Activated naive CD4-positive, alpha-beta T cell treated with anti-CD3 and anti-CD28 coated beads, Interleukin-2, amount 10 ng/mL, durations not matched to agents 7 days and 5 days (primary cell): ENCODE measurements around the gene TRAFD1.
A peak's percentile ranks its signal among the peaks of the same experiment; 100 is the strongest.
"Not testable (repeated sequence)": the region's sequence is repeated elsewhere in the genome, so short reads cannot be mapped to it uniquely, and the experiment has no call there.

Experiments used
- CTCF ChIA-PET: fragments of 350-600 bp; sonication (Branson Sonifier 250); formaldehyde crosslinking; loops from one replicate; lab custom pipeline; 2021; ENCODE audit warnings: antibody characterized with exemption; lab: Charles Lee
- DNase-seq: peaks from one replicate; pipeline ENCODE4 v3.0.0-alpha.2; 2020
- H3K27ac Mint-ChIP-seq: one replicate; pipeline ENCODE4 v1.8.0; 2021; ENCODE audit warnings: mild to moderate bottlenecking, moderate library complexity, mixed read lengths
- H3K27me3 Mint-ChIP-seq: one replicate; pipeline ENCODE4 v1.8.0; 2021; ENCODE audit warnings: mild to moderate bottlenecking, mixed read lengths
- H3K36me3 Mint-ChIP-seq: one replicate; pipeline ENCODE4 v1.8.0; 2021; ENCODE audit warnings: mixed read lengths
- H3K4me1 Mint-ChIP-seq: one replicate; pipeline ENCODE4 v1.8.0; 2021; ENCODE audit warnings: mixed read lengths
- H3K4me3 Mint-ChIP-seq: one replicate; pipeline ENCODE4 v1.8.0; 2021; ENCODE audit warnings: mild to moderate bottlenecking, moderate library complexity, mixed read lengths
- H3K9me3 Mint-ChIP-seq: one replicate; pipeline ENCODE4 v1.8.0; 2021; ENCODE audit warnings: mixed read lengths

The TRAFD1 gene, protein sequence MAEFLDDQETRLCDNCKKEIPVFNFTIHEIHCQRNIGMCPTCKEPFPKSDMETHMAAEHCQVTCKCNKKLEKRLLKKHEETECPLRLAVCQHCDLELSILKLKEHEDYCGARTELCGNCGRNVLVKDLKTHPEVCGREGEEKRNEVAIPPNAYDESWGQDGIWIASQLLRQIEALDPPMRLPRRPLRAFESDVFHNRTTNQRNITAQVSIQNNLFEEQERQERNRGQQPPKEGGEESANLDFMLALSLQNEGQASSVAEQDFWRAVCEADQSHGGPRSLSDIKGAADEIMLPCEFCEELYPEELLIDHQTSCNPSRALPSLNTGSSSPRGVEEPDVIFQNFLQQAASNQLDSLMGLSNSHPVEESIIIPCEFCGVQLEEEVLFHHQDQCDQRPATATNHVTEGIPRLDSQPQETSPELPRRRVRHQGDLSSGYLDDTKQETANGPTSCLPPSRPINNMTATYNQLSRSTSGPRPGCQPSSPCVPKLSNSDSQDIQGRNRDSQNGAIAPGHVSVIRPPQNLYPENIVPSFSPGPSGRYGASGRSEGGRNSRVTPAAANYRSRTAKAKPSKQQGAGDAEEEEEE

DNA sequence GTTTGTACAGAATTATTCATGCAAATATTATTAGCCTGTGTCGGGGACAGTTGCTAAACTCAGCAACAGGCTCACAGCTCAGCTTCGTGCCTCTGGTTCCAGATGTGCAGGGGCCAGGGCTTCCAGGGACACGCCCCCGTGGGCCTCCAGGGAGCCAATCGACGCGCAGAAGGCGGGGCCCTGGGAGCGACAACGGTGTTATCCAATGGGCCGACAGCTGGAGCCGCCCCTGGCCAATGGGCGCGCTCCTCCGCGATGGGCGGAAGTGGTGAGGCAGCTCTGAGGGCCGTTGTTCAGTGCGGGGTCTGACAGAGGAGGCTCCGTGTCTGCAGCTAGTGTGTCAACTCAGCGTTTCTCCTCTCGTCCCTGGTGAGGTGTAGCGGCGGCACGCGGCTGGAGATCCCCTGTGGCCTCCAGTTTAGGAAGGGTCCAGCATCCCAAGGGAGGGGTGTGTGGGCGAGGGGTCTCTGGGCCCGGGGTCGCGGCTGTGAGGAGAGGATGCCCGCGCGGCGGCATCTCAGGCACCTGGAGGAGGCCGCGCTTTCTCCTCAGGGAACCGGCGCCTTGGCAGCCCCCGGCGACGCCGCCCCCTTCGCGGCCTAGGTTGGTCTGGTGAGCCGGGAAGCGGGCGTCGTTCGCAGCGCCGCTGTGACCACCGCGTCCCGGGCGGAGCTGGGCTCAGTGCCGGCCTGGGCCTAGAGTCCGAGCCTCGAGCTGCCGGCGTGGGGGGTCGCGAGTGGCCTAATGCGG, at the start of gene TRAFD1:
Gene TRAFD1, plus strand, starts transcription at position 311 of the 750 bp plus-strand sequence. CDS start 4,963 bp downstream, outside the sequence.
- CTCF ChIA-PET, result interaction anchor here (0.6 to 1.8 kb wide), 2 partner anchors 39 to 131 kb away, joined by 3 to 5 read pairs; no protein-coding TSS in a partner anchor
- Mint-ChIP-seq H3K4me3 (peak within 1 kb of the TSS; percentile 81), H3K27me3 (peaks cover 15% of the 10 kb centered on the region), H3K27ac (peak within 1 kb of the TSS; percentile 93), H3K9me3 (no peaks in the 10 kb centered on the region), H3K4me1 (peaks cover 47% of the 10 kb centered on the region), H3K36me3 (peaks cover 14% of the 10 kb centered on the region)
- peak; percentile 99 for DNase-seq

DNA sequence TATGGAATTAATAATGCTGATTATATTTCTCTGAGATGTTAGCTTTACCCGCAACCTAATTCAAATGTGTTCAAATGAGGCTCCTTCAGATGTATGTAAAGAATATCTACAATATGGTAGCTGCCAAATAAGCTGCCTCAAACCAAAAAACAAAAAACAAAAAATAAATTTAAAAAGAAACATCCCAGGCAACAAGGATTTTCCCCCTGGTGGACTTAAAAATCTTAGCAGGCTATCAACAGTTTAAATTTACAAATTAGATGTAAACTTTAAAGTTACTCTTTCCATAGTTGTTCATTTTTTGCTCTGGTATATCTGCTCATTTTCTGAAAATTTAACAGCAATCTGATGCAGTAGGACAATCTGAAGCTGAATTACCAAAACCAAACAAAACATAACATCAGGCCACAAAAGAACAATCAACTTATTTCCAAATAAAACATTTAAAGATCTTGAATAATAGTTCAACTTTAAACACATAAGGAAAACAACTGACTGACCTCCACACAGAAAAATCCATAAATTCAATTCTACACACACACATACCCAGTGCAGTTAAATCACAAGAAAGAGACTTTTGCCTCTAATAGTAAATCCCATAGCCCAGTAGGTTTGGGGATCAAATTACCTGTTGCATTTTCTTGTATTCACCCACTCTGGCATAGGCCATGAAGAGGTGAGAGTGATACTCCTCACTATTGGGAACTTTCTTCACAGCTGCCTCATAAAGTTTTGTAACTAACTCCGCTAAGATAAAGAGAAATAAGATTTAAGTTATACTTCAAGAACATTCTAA, 38.1 kb upstream of the TRAFD1 start:
- no peak for DNase-seq
- peaks cover 16% of the 10 kb centered on the region for H3K4me1 Mint-ChIP-seq
- H3K9me3 Mint-ChIP-seq, result no peaks in the 10 kb centered on the region
- H3K4me3 Mint-ChIP-seq, result no peak overlapping the region
- no peak overlapping the region for H3K27ac Mint-ChIP-seq
- H3K27me3 Mint-ChIP-seq, result no peaks in the 10 kb centered on the region
- H3K36me3 Mint-ChIP-seq, result peaks cover 37% of the 10 kb centered on the region
- CTCF ChIA-PET, result interaction anchor here (0.8 to 1.1 kb wide), 4 partner anchors 12 to 54 kb away, joined by 3 to 5 read pairs (median 4); partner anchors contain the start of gene TRAFD1

DNA sequence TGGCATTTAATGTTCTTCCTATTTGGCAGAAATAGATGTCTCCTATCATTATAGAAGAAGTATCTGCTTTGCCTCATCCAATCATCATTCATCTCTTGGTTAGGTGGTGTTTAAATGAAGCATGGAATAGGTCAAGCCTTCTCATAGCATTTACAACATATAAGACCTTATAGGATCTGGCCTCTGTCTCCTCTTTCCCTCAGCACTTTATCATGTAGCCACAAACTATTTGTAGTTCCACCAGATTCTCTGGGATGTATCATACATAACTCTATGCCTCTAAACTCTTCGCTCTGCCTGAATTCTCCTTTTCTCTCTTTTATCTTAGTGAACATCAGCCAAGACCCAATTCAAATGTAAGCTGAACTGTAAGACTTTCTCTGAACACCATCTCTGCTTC, 37.5 kb upstream of the TRAFD1 start:
- Mint-ChIP-seq H3K27ac (no peak overlapping the region), H3K4me3 (no peak overlapping the region), H3K9me3 (no peaks in the 10 kb centered on the region), H3K4me1 (peaks cover 13% of the 10 kb centered on the region), H3K36me3 (peaks cover 34% of the 10 kb centered on the region), H3K27me3 (no peaks in the 10 kb centered on the region)
- no peak for DNase-seq
- CTCF ChIA-PET, result interaction anchor here (0.8 kb wide), 1 partner anchor 15 kb away, joined by 4 read pairs; no protein-coding TSS in a partner anchor

DNA sequence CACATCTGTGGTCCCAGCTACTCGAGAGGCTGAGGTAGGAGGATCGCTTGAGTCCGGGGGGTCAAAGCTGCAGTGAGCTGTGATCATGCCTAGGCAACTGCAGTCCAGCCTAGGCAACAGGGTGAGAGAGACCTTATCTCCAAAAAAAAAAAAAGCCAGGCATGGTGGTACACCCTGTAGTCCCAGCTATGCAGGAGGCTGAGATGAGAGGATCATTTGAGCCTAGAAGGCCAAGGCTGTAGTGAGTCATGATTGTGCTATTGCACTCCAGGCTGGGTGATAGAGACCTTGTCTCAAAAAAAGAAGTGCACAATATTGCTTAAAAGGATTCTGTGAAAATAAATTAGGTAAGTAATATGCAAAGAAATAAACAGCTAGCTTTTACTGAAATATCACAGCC, 33.8 kb upstream of the TRAFD1 start:
- peaks cover 29% of the 10 kb centered on the region for H3K36me3 Mint-ChIP-seq
- H3K27ac Mint-ChIP-seq, result peak overlapping the region; percentile 47
- H3K4me1 Mint-ChIP-seq, result peaks cover 14% of the 10 kb centered on the region
- H3K27me3 Mint-ChIP-seq, result no peaks in the 10 kb centered on the region
- no peak overlapping the region for H3K4me3 Mint-ChIP-seq
- DNase-seq, result no peak
- no peaks in the 10 kb centered on the region for H3K9me3 Mint-ChIP-seq
- CTCF ChIA-PET, result no interaction called here

DNA sequence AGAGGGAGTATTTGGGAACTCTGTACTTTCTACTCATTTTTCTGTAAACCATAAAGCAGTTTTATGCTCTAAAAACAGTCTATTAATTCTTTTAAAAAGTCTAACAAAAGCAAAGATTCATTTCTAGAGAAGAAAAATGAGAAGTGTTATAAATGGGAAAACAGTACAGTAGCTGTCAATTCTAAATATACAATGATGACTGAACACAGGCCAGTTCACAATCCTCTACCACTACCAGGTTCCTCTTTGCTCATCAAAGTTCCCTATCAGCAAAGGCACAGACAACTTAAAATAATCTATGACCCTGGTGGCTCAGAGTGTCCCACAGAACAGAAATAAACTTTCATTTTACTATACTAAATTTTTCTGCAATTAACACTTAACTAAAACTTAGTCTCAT, 29.3 kb upstream of the TRAFD1 start:
- peaks cover 35% of the 10 kb centered on the region for H3K36me3 Mint-ChIP-seq
- DNase-seq, result no peak
- peak overlapping the region; percentile 12 for H3K27ac Mint-ChIP-seq
- peaks cover 32% of the 10 kb centered on the region for H3K4me1 Mint-ChIP-seq
- no peaks in the 10 kb centered on the region for H3K9me3 Mint-ChIP-seq
- CTCF ChIA-PET, result no interaction called here
- H3K27me3 Mint-ChIP-seq, result no peaks in the 10 kb centered on the region
- no peak overlapping the region for H3K4me3 Mint-ChIP-seq

DNA sequence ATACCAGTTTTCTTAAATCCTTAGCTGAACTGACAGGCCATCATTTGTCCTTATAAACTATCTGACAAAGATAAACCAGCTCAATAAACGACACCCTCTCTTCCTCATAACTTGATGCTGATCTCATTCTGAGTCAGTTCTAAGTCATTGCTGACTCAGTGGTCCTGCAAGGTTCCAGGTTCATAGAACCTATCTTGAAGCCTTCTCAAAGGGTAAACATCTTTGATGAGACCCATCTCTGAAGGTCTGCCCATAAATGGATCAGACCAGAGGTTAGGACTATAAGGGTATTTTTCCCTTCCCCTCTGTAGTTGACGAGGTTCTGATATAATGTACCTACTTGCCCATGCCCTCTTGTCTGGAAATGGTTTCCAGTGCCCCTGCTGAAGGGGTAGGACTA, 28.7 kb upstream of the TRAFD1 start:
- CTCF ChIA-PET, result no interaction called here
- H3K27ac Mint-ChIP-seq, result peak overlapping the region; percentile 65
- no peak overlapping the region for H3K4me3 Mint-ChIP-seq
- no peaks in the 10 kb centered on the region for H3K9me3 Mint-ChIP-seq
- H3K27me3 Mint-ChIP-seq, result no peaks in the 10 kb centered on the region
- peaks cover 33% of the 10 kb centered on the region for H3K4me1 Mint-ChIP-seq
- DNase-seq, result no peak
- H3K36me3 Mint-ChIP-seq, result peaks cover 31% of the 10 kb centered on the region

DNA sequence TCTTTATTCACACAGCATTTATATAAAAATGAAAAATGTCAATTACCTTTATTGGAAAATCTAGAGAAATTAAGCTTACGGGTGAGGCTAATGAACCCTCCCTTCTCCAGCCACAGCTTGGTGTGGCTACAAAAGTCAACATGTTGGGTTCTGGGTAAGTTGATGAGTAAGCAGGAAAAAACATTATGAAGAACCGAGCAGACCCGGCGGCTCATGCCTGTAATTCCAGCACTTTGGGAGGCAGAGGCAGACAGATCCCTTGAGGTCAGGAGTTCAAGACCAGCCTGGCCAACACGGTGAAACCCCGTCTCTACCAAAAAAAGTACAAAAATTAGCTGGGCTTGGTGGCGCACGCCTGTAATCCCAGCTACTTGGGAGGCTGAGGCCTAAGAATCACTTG, 27.7 kb upstream of the TRAFD1 start:
- Mint-ChIP-seq H3K27ac (no peak overlapping the region), H3K4me1 (peaks cover 38% of the 10 kb centered on the region), H3K36me3 (peaks cover 32% of the 10 kb centered on the region), H3K9me3 (no peaks in the 10 kb centered on the region), H3K27me3 (no peaks in the 10 kb centered on the region), H3K4me3 (no peak overlapping the region)
- DNase-seq, result no peak
- CTCF ChIA-PET, result interaction anchor here (0.6 kb wide), 1 partner anchor 30 kb away, joined by 3 read pairs; no protein-coding TSS in a partner anchor

DNA sequence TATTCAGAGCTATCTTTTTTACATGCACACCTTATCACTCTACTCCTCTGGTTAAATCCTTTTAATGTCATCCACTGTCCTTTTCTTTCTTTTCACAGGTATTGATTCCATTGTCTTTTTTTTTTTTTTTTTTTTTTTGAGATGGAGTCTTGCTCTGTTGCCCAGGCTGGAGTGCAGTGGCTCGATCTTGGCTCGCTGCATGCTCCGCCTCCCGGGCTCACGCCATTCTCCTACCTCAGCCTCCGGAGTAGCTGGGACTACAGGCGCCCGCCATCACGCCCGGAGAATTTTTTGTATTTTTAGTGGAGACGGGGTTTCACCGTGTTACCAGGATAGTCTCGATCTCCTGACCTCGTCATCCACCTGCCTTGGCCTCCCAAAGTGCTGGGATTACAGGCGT, 24.9 kb upstream of the TRAFD1 start:
- not testable (repeated sequence) for H3K4me3 Mint-ChIP-seq, H3K27me3 Mint-ChIP-seq, H3K9me3 Mint-ChIP-seq, DNase-seq
- H3K4me1 Mint-ChIP-seq, result peaks cover 52% of the 10 kb centered on the region
- H3K27ac Mint-ChIP-seq, result peak overlapping the region; percentile 76
- CTCF ChIA-PET, result interaction anchor here (1.1 kb wide), 1 partner anchor 80 kb away, joined by 3 read pairs; no protein-coding TSS in a partner anchor
- peaks cover 40% of the 10 kb centered on the region for H3K36me3 Mint-ChIP-seq

DNA sequence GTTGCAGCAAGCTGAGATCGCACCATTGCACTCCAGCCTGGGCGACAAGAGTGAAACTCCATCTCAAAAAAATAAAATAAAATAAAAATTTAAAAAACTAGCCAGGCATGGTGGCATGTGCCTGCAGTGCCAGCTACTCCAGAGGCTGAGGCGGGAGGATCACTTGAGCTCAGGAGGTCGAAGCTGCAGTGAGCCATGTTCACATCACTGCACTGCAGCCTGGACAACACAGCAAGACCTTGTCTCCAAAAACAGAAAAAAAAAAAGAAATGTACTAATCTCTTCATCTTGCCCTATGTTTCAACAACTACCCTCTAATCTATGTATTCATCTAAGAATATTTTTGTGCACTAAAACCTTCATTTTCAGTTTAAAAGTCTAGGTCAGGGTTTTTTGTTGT, 23.2 kb upstream of the TRAFD1 start:
- H3K9me3 Mint-ChIP-seq, result no peaks in the 10 kb centered on the region
- CTCF ChIA-PET, result no interaction called here
- DNase-seq, result no peak
- H3K36me3 Mint-ChIP-seq, result peaks cover 39% of the 10 kb centered on the region
- no peaks in the 10 kb centered on the region for H3K27me3 Mint-ChIP-seq
- no peak overlapping the region for H3K4me3 Mint-ChIP-seq
- H3K4me1 Mint-ChIP-seq, result peaks cover 51% of the 10 kb centered on the region
- H3K27ac Mint-ChIP-seq, result no peak overlapping the region

DNA sequence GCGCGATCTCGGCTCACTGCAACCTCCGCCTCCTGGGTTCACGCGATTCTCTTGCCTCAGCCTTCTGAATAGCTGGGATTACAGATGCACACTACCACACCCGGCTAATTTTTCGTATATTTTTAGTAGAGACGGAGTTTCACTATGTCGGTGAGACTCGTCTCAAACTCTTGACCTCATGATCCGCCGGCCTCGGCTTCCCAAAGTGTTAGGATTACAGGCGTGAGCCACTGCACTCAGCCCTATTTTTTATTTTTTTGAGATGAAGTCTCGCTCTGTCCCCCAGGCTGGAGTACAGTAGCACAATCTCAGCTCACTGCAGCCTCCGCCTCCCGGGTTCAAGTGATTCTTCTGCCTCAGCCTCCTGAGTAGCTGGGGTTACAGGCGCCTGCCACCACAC, 22.6 kb upstream of the TRAFD1 start:
- DNase-seq, CTCF ChIA-PET, H3K27ac Mint-ChIP-seq, H3K9me3 Mint-ChIP-seq, H3K27me3 Mint-ChIP-seq, H3K4me3 Mint-ChIP-seq: not testable (repeated sequence)
- Mint-ChIP-seq H3K36me3 (peaks cover 40% of the 10 kb centered on the region), H3K4me1 (peaks cover 57% of the 10 kb centered on the region)

DNA sequence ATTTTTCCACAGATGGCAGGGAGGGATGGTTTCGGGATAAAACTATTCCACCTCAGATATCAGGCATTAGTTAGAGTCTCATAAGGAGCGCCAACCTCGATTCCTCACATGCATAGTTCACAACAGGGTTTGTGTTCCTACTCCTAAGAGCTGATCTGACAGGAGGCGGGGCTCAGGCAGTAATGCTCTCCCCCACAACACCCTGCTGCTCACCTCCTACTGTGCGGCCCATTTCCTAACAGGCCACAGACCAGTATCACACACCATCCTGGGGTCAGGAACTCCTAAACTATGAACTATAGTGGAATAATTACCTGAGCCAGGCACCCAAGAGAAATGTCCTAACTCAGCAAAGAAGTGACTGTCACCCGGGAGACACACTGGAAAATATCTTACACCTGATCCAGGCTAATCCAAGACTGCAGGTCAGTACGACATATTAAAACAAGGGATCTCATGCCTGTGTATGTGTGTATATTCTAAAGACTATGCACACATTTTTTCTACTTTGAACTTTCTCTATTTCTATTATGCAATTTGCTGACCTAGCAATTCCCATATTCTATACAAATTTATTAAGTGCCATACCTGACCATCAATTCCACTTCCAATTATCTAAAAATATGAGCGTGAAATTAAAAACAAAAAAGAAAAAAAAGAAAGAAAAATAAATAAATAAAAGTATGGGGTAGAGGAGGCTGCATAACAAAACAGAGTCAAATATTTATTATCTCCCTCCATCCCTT, 21.4 kb upstream of the TRAFD1 start:
- DNase-seq, result no peak
- H3K27me3 Mint-ChIP-seq, result no peaks in the 10 kb centered on the region
- H3K4me1 Mint-ChIP-seq, result peaks cover 57% of the 10 kb centered on the region
- no peak overlapping the region for H3K4me3 Mint-ChIP-seq
- CTCF ChIA-PET, result no interaction called here
- H3K9me3 Mint-ChIP-seq, result no peaks in the 10 kb centered on the region
- peaks cover 40% of the 10 kb centered on the region for H3K36me3 Mint-ChIP-seq
- H3K27ac Mint-ChIP-seq, result no peak overlapping the region

DNA sequence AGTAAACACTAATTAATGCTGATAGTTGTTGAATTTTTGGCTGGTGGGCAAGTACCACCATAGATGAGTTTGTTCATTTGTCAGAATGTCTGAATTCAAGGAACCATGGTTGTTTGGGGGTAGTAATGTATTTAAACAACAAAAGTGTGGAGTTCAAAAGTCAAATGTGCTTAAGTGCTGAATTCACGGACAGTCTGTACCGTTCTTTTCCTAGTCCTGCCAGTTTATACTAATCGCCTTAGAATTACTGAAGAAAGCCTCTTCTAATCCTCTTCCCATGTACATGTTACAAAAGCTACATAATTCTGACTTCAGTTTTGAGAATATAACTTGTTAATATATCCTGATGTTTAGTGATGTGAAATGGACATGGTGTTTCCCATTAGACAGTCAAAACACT, 19.5 kb upstream of the TRAFD1 start:
- no peak for DNase-seq
- Mint-ChIP-seq H3K4me3 (no peak overlapping the region), H3K4me1 (peaks cover 67% of the 10 kb centered on the region), H3K36me3 (peaks cover 32% of the 10 kb centered on the region), H3K9me3 (no peaks in the 10 kb centered on the region), H3K27ac (no peak overlapping the region), H3K27me3 (no peaks in the 10 kb centered on the region)
- CTCF ChIA-PET, result interaction anchor here (0.6 to 2.0 kb wide), 2 partner anchors 27 to 46 kb away, joined by 3 to 4 read pairs; no protein-coding TSS in a partner anchor
